ENCODE measurements around the gene HPGD.

Gene HPGD

GRCh38 chr4:174522183-174523024, at the start of gene HPGD:
TSS of gene HPGD (minus strand) at chr4:174522488. CDS start at chr4:174522451, 37 bp downstream.
- peak; percentile 33 for DNase-seq

- no peak for DNase-seq
These were observed 42.2 kb upstream of the HPGD start for GRCh38 chr4:174564529-174564928.

GRCh38 chr4:174563399-174563798, 41.1 kb upstream of the HPGD start:
- DNase-seq: no peak

- no peak for DNase-seq
These were observed 39.3 kb upstream of the HPGD start for GRCh38 chr4:174561560-174561959.

GRCh38 chr4:174559894-174560293, 37.6 kb upstream of the HPGD start:
- no peak for DNase-seq

GRCh38 chr4:174555789-174556630, 33.7 kb upstream of the HPGD start:
- no peak for DNase-seq

- no peak for DNase-seq
These were observed 32.0 kb upstream of the HPGD start for GRCh38 chr4:174554231-174554728.

- no peak for DNase-seq
These were observed 31.5 kb upstream of the HPGD start for GRCh38 chr4:174553828-174554227.

GRCh38 chr4:174553031-174553430, 30.7 kb upstream of the HPGD start:
- DNase-seq: no peak

- no peak for DNase-seq
These were observed 28.3 kb upstream of the HPGD start for GRCh38 chr4:174550541-174550940.

- DNase-seq: no peak
These were observed 27.4 kb upstream of the HPGD start for GRCh38 chr4:174549721-174550120.

- DNase-seq: no peak
These were observed 23.0 kb upstream of the HPGD start for GRCh38 chr4:174545268-174545667.

- DNase-seq: no peak
These were observed 22.2 kb upstream of the HPGD start for GRCh38 chr4:174544496-174544895.

- DNase-seq: no peak
These were observed 17.9 kb upstream of the HPGD start for GRCh38 chr4:174540175-174540574.

- no peak for DNase-seq
These were observed 17.3 kb upstream of the HPGD start for GRCh38 chr4:174539571-174539970.

GRCh38 chr4:174538876-174539250, 16.6 kb upstream of the HPGD start:
- no peak for DNase-seq

GRCh38 chr4:174538123-174538875, 16.0 kb upstream of the HPGD start:
- no peak for DNase-seq

- no peak for DNase-seq
These were observed 15.3 kb upstream of the HPGD start for GRCh38 chr4:174537634-174538033.

GRCh38 chr4:174534461-174534860, 12.2 kb upstream of the HPGD start:
- DNase-seq: no peak

- no peak for DNase-seq
These were observed 10.2 kb upstream of the HPGD start for GRCh38 chr4:174532445-174532844.

- no peak for DNase-seq
These were observed 9.2 kb upstream of the HPGD start for GRCh38 chr4:174531486-174531885.

- DNase-seq: no peak
These were observed 5.9 kb upstream of the HPGD start for GRCh38 chr4:174528226-174528625.

GRCh38 chr4:174526731-174527130, 4.4 kb upstream of the HPGD start:
- DNase-seq: no peak
